ENCODE data around the gene TGFBR3.

The TGFBR3 gene

DNA sequence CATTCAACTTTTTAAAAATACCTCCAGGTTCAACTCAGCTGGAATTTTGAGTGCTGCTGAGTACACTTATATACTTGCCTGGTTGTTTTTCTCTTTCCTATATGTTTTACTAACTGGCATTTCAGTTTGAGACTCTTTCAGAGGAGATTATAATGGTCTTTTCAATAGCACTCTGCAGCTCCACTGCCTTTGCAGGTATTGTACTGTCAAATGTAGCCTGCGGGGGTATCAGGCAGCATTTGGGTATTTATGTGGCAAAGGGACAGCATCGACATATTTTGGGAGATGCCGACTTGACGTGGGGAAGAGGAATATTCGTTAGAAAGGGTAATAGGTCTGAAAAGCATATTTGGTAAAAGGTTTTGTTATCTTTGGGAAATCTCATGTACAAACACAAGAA, 11.1 kb upstream of the TGFBR3 start:
- Histone ChIP-seq H3K27ac (ENCODE audit: low read length) (no peak overlapping the region), H3K9ac (ENCODE audit: low read length) (no peak overlapping the region), H3K36me3 (replicated peaks; ENCODE audit: low read depth, low read length) (no peaks in the 10 kb centered on the region), H4K20me1 (ENCODE audit: insufficient read depth, low read length) (no peaks in the 10 kb centered on the region), H3K4me3 (ENCODE audit: low read length) (no peak overlapping the region), H3K79me2 (ENCODE audit: low read length) (no peaks in the 10 kb centered on the region), H2AFZ (ENCODE audit: low read depth, low read length) (no peak overlapping the region), H3K4me2 (ENCODE audit: low read length) (no peak overlapping the region), H3K9me3 (ENCODE audit: insufficient read depth, low read length) (no peaks in the 10 kb centered on the region), H3K27me3 (ENCODE audit: low read depth, low read length) (no peaks in the 10 kb centered on the region), H3K4me1 (ENCODE audit: low read length) (peaks cover 2% of the 10 kb centered on the region)
- TF ChIP-seq, protein P1, sequence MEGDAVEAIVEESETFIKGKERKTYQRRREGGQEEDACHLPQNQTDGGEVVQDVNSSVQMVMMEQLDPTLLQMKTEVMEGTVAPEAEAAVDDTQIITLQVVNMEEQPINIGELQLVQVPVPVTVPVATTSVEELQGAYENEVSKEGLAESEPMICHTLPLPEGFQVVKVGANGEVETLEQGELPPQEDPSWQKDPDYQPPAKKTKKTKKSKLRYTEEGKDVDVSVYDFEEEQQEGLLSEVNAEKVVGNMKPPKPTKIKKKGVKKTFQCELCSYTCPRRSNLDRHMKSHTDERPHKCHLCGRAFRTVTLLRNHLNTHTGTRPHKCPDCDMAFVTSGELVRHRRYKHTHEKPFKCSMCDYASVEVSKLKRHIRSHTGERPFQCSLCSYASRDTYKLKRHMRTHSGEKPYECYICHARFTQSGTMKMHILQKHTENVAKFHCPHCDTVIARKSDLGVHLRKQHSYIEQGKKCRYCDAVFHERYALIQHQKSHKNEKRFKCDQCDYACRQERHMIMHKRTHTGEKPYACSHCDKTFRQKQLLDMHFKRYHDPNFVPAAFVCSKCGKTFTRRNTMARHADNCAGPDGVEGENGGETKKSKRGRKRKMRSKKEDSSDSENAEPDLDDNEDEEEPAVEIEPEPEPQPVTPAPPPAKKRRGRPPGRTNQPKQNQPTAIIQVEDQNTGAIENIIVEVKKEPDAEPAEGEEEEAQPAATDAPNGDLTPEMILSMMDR (IDR thresholded peaks at IDR 0.05; ENCODE audit: low read depth, low read length), result no peak
- TF ChIP-seq EZH2phosphoT487 (IDR thresholded peaks at IDR 0.05; ENCODE audit: low read depth), result no peak

DNA sequence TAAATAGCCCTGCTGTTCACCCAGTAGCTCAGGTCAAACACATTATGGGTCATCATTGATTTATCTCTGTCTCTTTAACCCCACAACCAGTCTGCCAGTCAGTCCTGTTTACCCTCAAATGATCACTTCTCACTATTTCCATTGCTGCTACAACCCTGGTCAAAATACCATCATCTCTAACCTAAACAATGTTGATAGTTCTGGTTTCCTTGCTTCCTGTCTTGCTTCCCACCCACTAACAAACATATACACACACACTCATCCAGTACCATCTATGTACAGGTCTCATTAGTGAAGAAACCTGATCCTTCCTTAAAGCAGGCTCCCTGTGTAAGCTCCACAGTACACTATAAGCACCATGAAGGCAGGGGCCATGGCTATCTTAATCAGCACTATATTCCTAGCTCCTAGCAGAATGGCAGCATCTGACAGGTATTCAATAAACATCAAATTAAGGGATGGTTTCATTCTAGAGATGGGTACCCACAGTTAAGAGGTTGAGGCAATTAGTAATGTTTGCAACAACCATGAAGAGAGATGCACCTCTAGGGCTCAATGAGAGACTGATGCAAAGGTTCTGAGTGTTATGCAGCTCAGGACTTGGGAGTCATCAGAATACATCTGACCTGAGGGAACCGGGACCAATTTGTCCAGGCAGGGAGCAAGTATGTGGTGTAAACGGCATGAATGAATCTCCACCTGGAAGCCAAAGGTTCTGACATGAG, 10.0 kb upstream of the TGFBR3 start:
- TF ChIP-seq, protein P1 (IDR thresholded peaks at IDR 0.05; ENCODE audit: low read depth, low read length), result no peak
- TF ChIP-seq EZH2phosphoT487 (IDR thresholded peaks at IDR 0.05; ENCODE audit: low read depth), result no peak
- no peaks in the 10 kb centered on the region for H3K79me2 ChIP-seq (ENCODE audit: low read length)
- no peak overlapping the region for H3K4me3 ChIP-seq (ENCODE audit: low read length)
- H3K4me1 ChIP-seq (ENCODE audit: low read length), result peaks cover 7% of the 10 kb centered on the region
- H3K4me2 ChIP-seq (ENCODE audit: low read length), result no peak overlapping the region
- no peak overlapping the region for H3K9ac ChIP-seq (ENCODE audit: low read length)
- no peak overlapping the region for H2AFZ ChIP-seq (ENCODE audit: low read depth, low read length)
- H3K9me3 ChIP-seq (ENCODE audit: insufficient read depth, low read length), result no peaks in the 10 kb centered on the region
- H3K36me3 ChIP-seq (replicated peaks; ENCODE audit: low read depth, low read length), result no peaks in the 10 kb centered on the region
- no peak overlapping the region for H3K27ac ChIP-seq (ENCODE audit: low read length)
- no peaks in the 10 kb centered on the region for H3K27me3 ChIP-seq (ENCODE audit: low read depth, low read length)
- no peaks in the 10 kb centered on the region for H4K20me1 ChIP-seq (ENCODE audit: insufficient read depth, low read length)

DNA sequence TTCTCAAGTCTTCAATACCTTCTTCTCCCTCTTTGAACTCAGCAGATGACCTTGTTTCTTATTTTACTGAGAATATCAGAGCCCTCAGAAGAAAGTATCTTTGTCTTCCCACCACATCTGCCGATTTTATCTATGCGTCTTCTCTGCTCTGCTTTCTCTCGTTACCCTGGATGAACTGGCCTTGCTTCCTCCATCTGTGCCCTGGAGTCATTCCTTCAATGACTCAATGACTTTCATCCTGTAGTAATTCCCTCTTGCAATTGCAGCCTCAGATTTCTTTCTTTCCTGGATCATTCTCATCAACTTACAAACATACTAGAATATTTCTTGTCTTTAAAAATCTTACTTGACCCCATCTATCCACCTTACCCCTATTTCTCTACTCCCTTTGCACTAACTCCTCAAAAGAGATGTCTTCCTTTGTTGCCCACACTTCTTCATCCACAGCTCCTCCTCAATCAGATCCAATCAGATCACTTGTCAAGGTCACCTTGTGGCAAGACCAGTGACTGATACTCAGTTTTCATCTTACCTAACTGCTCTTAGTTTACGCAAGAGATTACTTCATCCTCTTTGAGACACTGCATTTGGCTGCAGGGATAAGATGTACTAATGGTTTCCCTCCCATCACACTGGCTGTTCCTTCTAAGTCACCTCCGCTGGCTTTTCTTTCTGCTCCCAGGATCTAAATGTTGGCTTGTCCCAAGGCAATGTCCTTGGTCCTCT, 8.2 kb upstream of the TGFBR3 start:
- no peaks in the 10 kb centered on the region for H3K27me3 ChIP-seq (ENCODE audit: low read depth, low read length)
- H3K36me3 ChIP-seq (replicated peaks; ENCODE audit: low read depth, low read length), result no peaks in the 10 kb centered on the region
- no peak overlapping the region for H3K4me2 ChIP-seq (ENCODE audit: low read length)
- H3K27ac ChIP-seq (ENCODE audit: low read length), result no peak overlapping the region
- no peaks in the 10 kb centered on the region for H3K9me3 ChIP-seq (ENCODE audit: insufficient read depth, low read length)
- H2AFZ ChIP-seq (ENCODE audit: low read depth, low read length), result no peak overlapping the region
- H3K4me1 ChIP-seq (ENCODE audit: low read length), result peaks cover 7% of the 10 kb centered on the region
- no peaks in the 10 kb centered on the region for H4K20me1 ChIP-seq (ENCODE audit: insufficient read depth, low read length)
- TF ChIP-seq EZH2phosphoT487 (IDR thresholded peaks at IDR 0.05; ENCODE audit: low read depth), result no peak
- TF ChIP-seq, protein P1 (IDR thresholded peaks at IDR 0.05; ENCODE audit: low read depth, low read length), result no peak
- no peak overlapping the region for H3K9ac ChIP-seq (ENCODE audit: low read length)
- H3K4me3 ChIP-seq (ENCODE audit: low read length), result no peak overlapping the region
- H3K79me2 ChIP-seq (ENCODE audit: low read length), result no peaks in the 10 kb centered on the region

DNA sequence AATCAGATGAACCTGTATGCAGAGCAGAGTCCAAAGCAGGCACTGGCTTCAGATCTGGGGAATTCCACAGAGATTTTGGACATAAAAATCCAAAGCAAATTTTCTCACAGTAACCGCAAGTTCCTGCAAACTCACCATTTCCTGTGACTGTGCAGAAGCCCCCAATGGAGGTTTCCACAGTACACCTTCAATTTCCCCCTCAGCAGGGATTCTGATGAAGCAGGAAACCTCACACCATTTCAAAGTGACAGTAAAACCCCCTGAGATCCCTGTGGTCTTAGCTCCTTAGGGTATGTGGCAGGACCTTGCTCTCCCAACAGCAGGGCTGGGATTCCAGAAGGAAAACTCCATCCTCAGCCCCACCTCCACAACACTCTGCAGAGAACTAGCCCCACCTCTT, 6.0 kb upstream of the TGFBR3 start:
- no peak overlapping the region for H3K27ac ChIP-seq (ENCODE audit: low read length)
- H2AFZ ChIP-seq (ENCODE audit: low read depth, low read length), result no peak overlapping the region
- H4K20me1 ChIP-seq (ENCODE audit: insufficient read depth, low read length), result no peaks in the 10 kb centered on the region
- TF ChIP-seq, protein P1 (IDR thresholded peaks at IDR 0.05; ENCODE audit: low read depth, low read length), result no peak
- TF ChIP-seq EZH2phosphoT487 (IDR thresholded peaks at IDR 0.05; ENCODE audit: low read depth), result no peak
- H3K9me3 ChIP-seq (ENCODE audit: insufficient read depth, low read length), result no peaks in the 10 kb centered on the region
- no peaks in the 10 kb centered on the region for H3K36me3 ChIP-seq (replicated peaks; ENCODE audit: low read depth, low read length)
- no peak overlapping the region for H3K9ac ChIP-seq (ENCODE audit: low read length)
- H3K4me3 ChIP-seq (ENCODE audit: low read length), result no peak overlapping the region
- no peaks in the 10 kb centered on the region for H3K79me2 ChIP-seq (ENCODE audit: low read length)
- peak overlapping the region; percentile 12; the same call in 1 of the 2 replicates for H3K4me2 ChIP-seq (ENCODE audit: low read length)
- H3K27me3 ChIP-seq (ENCODE audit: low read depth, low read length), result no peaks in the 10 kb centered on the region
- H3K4me1 ChIP-seq (ENCODE audit: low read length), result peaks cover 7% of the 10 kb centered on the region

Data from OCI-LY3 (cell line).